HG02981 (cell line): ENCODE measurements around the gene RAB41.
A peak's percentile ranks its signal among the peaks of the same experiment; 100 is the strongest.
"Not testable (repeated sequence)": the region's sequence is repeated elsewhere in the genome, so short reads cannot be mapped to it uniquely, and the experiment has no call there.

Source experiments
- ATAC-seq: cut with Tn5 transposase; IDR thresholded peaks from one replicate; pipeline ENCODE4 v1.9.1; 2021; ENCODE audit warnings: mild to moderate bottlenecking, moderate library complexity; ENCODE audit not compliant: unreplicated experiment

The RAB41 gene

GRCh38 chrX:70289793-70290770, 8.1 kb downstream of the RAB41 start, which contains the start of the genes KIF4A and PDZD11:
Gene KIF4A (plus strand): TSS chrX:70290104. CDS start chrX:70290459, 355 bp downstream.
Gene PDZD11 (minus strand): TSS chrX:70289927. CDS start chrX:70289341, 586 bp downstream.
- ATAC-seq = peak; percentile 97

- ATAC-seq = no peak
Measured at GRCh38 chrX:70292788-70293187, 10.8 kb downstream of the RAB41 start.

- no peak for ATAC-seq
Measured at GRCh38 chrX:70293621-70294020, 11.6 kb downstream of the RAB41 start.

- ATAC-seq = no peak
Measured at GRCh38 chrX:70301716-70302115, 19.7 kb downstream of the RAB41 start.

- ATAC-seq = no peak
Measured at GRCh38 chrX:70313503-70313902, 31.5 kb downstream of the RAB41 start.

GRCh38 chrX:70322784-70323183, 40.8 kb downstream of the RAB41 start:
- ATAC-seq = no peak

- ATAC-seq = not testable (repeated sequence)
Measured at GRCh38 chrX:70323628-70324027, 41.7 kb downstream of the RAB41 start.

- no peak for ATAC-seq
Measured at GRCh38 chrX:70324326-70324725, 42.4 kb downstream of the RAB41 start.

- no peak for ATAC-seq
Measured at GRCh38 chrX:70331161-70331560, 49.2 kb downstream of the RAB41 start.

- ATAC-seq = no peak
Measured at GRCh38 chrX:70332600-70332999, 50.6 kb downstream of the RAB41 start.
